Activated T-helper 1 cell treated with anti-CD3 and anti-CD28 coated beads, Interleukin-2, amount 50 U/mL, for 16 hours (primary cell): ENCODE data around the gene NPPB.
"Not testable (repeated sequence)": the region's sequence is repeated elsewhere in the genome, so short reads cannot be mapped to it uniquely, and the experiment has no call there.

Source experiments
- DNase-seq, 2 donors: peaks; one replicate each; pipeline ENCODE4 v3.0.0-alpha.2; 2020; ENCODE audit warnings: low read depth in 1 of 2, low spot score in 1 of 2

Gene NPPB

GRCh38 chr1:11858613-11858967 lies at the start of gene NPPB:
Gene NPPB, minus strand, starts transcription at chr1:11858945. Its CDS starts 112 bp downstream, at chr1:11858833.
- no peak for DNase-seq

GRCh38 chr1:11908095-11908675 lies 49.4 kb upstream of the NPPB start:
- peak in 1 of 2 donors; percentile 56 for DNase-seq

GRCh38 chr1:11907275-11908094 lies 48.7 kb upstream of the NPPB start:
- peak; percentile 71 to 84 for DNase-seq

- no peak for DNase-seq
Observed at GRCh38 chr1:11906870-11907269, 48.1 kb upstream of the NPPB start.

GRCh38 chr1:11904978-11905377 lies 46.2 kb upstream of the NPPB start:
- no peak for DNase-seq

- DNase-seq: not testable (repeated sequence)
Observed at GRCh38 chr1:11904156-11904555, 45.4 kb upstream of the NPPB start.

GRCh38 chr1:11903210-11903609 lies 44.5 kb upstream of the NPPB start:
- no peak for DNase-seq

- DNase-seq: not testable (repeated sequence)
Observed at GRCh38 chr1:11901446-11901845, 42.7 kb upstream of the NPPB start.

GRCh38 chr1:11898831-11899467 lies 40.2 kb upstream of the NPPB start:
- no peak for DNase-seq

GRCh38 chr1:11898086-11898785 lies 39.5 kb upstream of the NPPB start:
- DNase-seq: no peak

- DNase-seq: not testable (repeated sequence)
Observed at GRCh38 chr1:11894501-11894900, 35.8 kb upstream of the NPPB start.

GRCh38 chr1:11893907-11894251 lies 35.1 kb upstream of the NPPB start:
- DNase-seq: peak; percentile 46 to 54

GRCh38 chr1:11891433-11892186 lies 32.9 kb upstream of the NPPB start:
- no peak for DNase-seq

- no peak for DNase-seq
Observed at GRCh38 chr1:11888877-11889208, 30.1 kb upstream of the NPPB start.

GRCh38 chr1:11888206-11888876 lies 29.6 kb upstream of the NPPB start:
- no peak for DNase-seq

GRCh38 chr1:11887666-11888007 lies 28.9 kb upstream of the NPPB start:
- DNase-seq: no peak

GRCh38 chr1:11886986-11887665 lies 28.4 kb upstream of the NPPB start:
- no peak for DNase-seq

GRCh38 chr1:11885916-11886315 lies 27.2 kb upstream of the NPPB start:
- no peak for DNase-seq

GRCh38 chr1:11882814-11883538 lies 24.2 kb upstream of the NPPB start:
- no peak for DNase-seq
